PC-9 (cell line): Measurements from ENCODE around the gene TBL2. TPM values are rescaled to one million over a fixed set of nuclear protein-coding genes. Genes with fewer than 3 reads are reported as not detected.
"Not testable (repeated sequence)": the region's sequence is repeated elsewhere in the genome, so short reads cannot be mapped to it uniquely, and the experiment has no call there.

Experiments
- BruUV-seq: library from RNA; stranded (reverse); fragments of 400-500 nt; replicated peaks from 2 replicates; lab custom pipeline; 2021; lab: Mats Ljungman, UMichigan
- CTCF ChIA-PET: fragments of 300-600 bp; sonication (Branson Sonifier 250); formaldehyde crosslinking; loops from one replicate; lab custom pipeline; 2022; ENCODE audit warnings: antibody characterized with exemption; lab: Charles Lee
- POLR2A ChIA-PET: fragments of 300-600 bp; sonication (Branson Sonifier 250); formaldehyde crosslinking; loops from one replicate; lab custom pipeline; 2022; ENCODE audit warnings: antibody characterized with exemption; ENCODE audit not compliant: unreplicated experiment; lab: Charles Lee
- DNase-seq, 2 experiments: peaks; one replicate each; pipeline versions ENCODE4 v3.0.0 to v3.0.0-alpha.2; 2015 to 2022; ENCODE audit warnings: mixed read lengths in 1 of 2
- H2AFZ ChIP-seq: fragments of 200-600 bp; sonication (generic); 2 replicates; pipeline ENCODE4 v1.8.1; 2017; ENCODE audit warnings: antibody characterized with exemption
- H3F3A ChIP-seq: fragments of 200-600 bp; sonication (generic); 2 replicates; pipeline ENCODE4 v1.8.1; 2017; ENCODE audit warnings: antibody characterized with exemption, mild to moderate bottlenecking, low read depth; ENCODE audit not compliant: insufficient read depth
- H3K27ac ChIP-seq: fragments of 200-600 bp; sonication (generic); 2 replicates; pipeline ENCODE4 v1.6.1; 2016; ENCODE audit warnings: mixed run types
- H3K27me3 ChIP-seq: fragments of 200-600 bp; sonication (generic); 2 replicates; pipeline ENCODE4 v1.6.1; 2016; ENCODE audit warnings: low read depth, mixed run types; ENCODE audit not compliant: insufficient read depth
- H3K36me3 ChIP-seq: fragments of 200-600 bp; sonication (generic); 2 replicates; pipeline ENCODE4 v1.6.1; 2016; ENCODE audit warnings: low read depth, mixed run types
- H3K4me1 ChIP-seq: fragments of 200-600 bp; sonication (generic); replicated peaks from 2 replicates; pipeline ENCODE4 v1.6.1; 2016; ENCODE audit warnings: mixed run types; ENCODE audit not compliant: insufficient read depth
- H3K4me2 ChIP-seq: fragments of 200-600 bp; sonication (generic); 2 replicates; pipeline ENCODE4 v1.6.1; 2017; ENCODE audit warnings: mixed run types
- H3K4me3 ChIP-seq: fragments of 200-600 bp; sonication (generic); 2 replicates; pipeline ENCODE4 v1.6.1; 2016; ENCODE audit warnings: mixed run types
- H3K79me2 ChIP-seq: fragments of 200-600 bp; sonication (generic); 2 replicates; pipeline ENCODE4 v1.6.1; 2017; ENCODE audit warnings: low read depth, mixed run types
- H3K9me2 ChIP-seq: fragments of 200-600 bp; sonication (generic); 2 replicates; pipeline ENCODE4 v1.8.1; 2017; ENCODE audit warnings: mild to moderate bottlenecking; ENCODE audit not compliant: insufficient read depth
- H3K9me3 ChIP-seq: fragments of 200-600 bp; sonication (generic); 2 replicates; pipeline ENCODE4 v1.8.1; 2016; ENCODE audit warnings: low read depth; ENCODE audit not compliant: insufficient read depth
- H4K20me1 ChIP-seq: fragments of 200-600 bp; sonication (generic); 2 replicates; pipeline ENCODE4 v1.8.1; 2017; ENCODE audit not compliant: insufficient read depth
- CTCF ChIP-seq: fragments of 200-600 bp; sonication (generic); conservative IDR thresholded peaks from 2 replicates; pipeline ENCODE4 v1.6.1; 2017; ENCODE audit warnings: mixed run types, antibody characterized with exemption, mild to moderate bottlenecking, moderate library complexity
- EZH2 ChIP-seq: fragments of 200-600 bp; sonication (generic); IDR thresholded peaks from 2 replicates; pipeline ENCODE4 v1.8.0; 2017; ENCODE audit warnings: antibody characterized with exemption, low read depth
- intact Hi-C: fragments of 100-400 bp; cut with micrococcal nuclease; formaldehyde crosslinking; loops from one replicate; pipeline ENCODE4 v1.10.0; 2022; ENCODE audit not compliant: unreplicated experiment
- total RNA-seq: library from RNA; stranded (reverse); gene quantifications from 2 replicates; pipeline ENCODE4 v1.2.3, GENCODE V29; 2021

Gene TBL2
- total RNA-seq, 1 experiment from 2014 or later = 49.2 TPM

- H3K4me3 ChIP-seq = no peak overlapping the region; the same call in 1 of the 2 replicates
- intact Hi-C loops = no loop called here
- no peaks in the 10 kb centered on the region for H4K20me1 ChIP-seq
- H3K9me3 ChIP-seq = no peaks in the 10 kb centered on the region
- H3K36me3 ChIP-seq = no peaks in the 10 kb centered on the region
- no peaks in the 10 kb centered on the region for H3F3A ChIP-seq
- CTCF ChIA-PET = no interaction called here
- no peak for DNase-seq
- POLR2A ChIA-PET = interaction anchor here (0.6 kb wide), 1 partner anchor 22 kb away, joined by 5 read pairs; no protein-coding TSS in a partner anchor
- H3K4me1 ChIP-seq = no peaks in the 10 kb centered on the region
- TF ChIP-seq EZH2 (no peak), CTCF (no peak)
- no peak overlapping the region for H3K27ac ChIP-seq
- BruUV-seq = TSS peak; percentile 69
- H3K9me2 ChIP-seq = no peaks in the 10 kb centered on the region
- H3K27me3 ChIP-seq = no peaks in the 10 kb centered on the region
- H2AFZ ChIP-seq = no peak overlapping the region
- H3K4me2 ChIP-seq = peak overlapping the region; percentile 92
- no peaks in the 10 kb centered on the region for H3K79me2 ChIP-seq
Observed at GRCh38 chr7:73622909-73623797, 44.8 kb upstream of the TBL2 start.

- Histone ChIP-seq H3K9me3 (no peaks in the 10 kb centered on the region), H3K79me2 (no peaks in the 10 kb centered on the region), H3K27me3 (no peaks in the 10 kb centered on the region), H2AFZ (no peak overlapping the region), H3K9me2 (no peaks in the 10 kb centered on the region), H3K4me1 (no peaks in the 10 kb centered on the region), H3K4me2 (no peak overlapping the region), H3K4me3 (no peak overlapping the region), H4K20me1 (no peaks in the 10 kb centered on the region), H3F3A (no peaks in the 10 kb centered on the region), H3K27ac (no peak overlapping the region), H3K36me3 (no peaks in the 10 kb centered on the region)
- BruUV-seq = no TSS peak
- ChIA-PET POLR2A (interaction anchor here (0.6 to 0.7 kb wide), 2 partner anchors 23 to 112 kb away, joined by 5 to 36 read pairs; no protein-coding TSS in a partner anchor), CTCF (no interaction called here)
- intact Hi-C loops = no loop called here
- TF ChIP-seq EZH2 (no peak), CTCF (no peak)
- DNase-seq = no peak
Observed at GRCh38 chr7:73622527-73622908, 44.1 kb upstream of the TBL2 start.

- intact Hi-C loops = no loop called here
- H4K20me1 ChIP-seq = no peaks in the 10 kb centered on the region
- BruUV-seq = no TSS peak
- TF ChIP-seq EZH2 (no peak), CTCF (no peak)
- no peaks in the 10 kb centered on the region for H3K9me3 ChIP-seq
- H3K9me2 ChIP-seq = no peaks in the 10 kb centered on the region
- no peak overlapping the region for H3K4me2 ChIP-seq
- no peak overlapping the region for H3K27ac ChIP-seq
- H3K27me3 ChIP-seq = no peaks in the 10 kb centered on the region
- H3K36me3 ChIP-seq = no peaks in the 10 kb centered on the region
- H3K79me2 ChIP-seq = no peaks in the 10 kb centered on the region
- H2AFZ ChIP-seq = no peak overlapping the region
- H3K4me1 ChIP-seq = no peaks in the 10 kb centered on the region
- POLR2A ChIA-PET = interaction anchor here (0.5 to 0.7 kb wide), 3 partner anchors 9 to 321 kb away, joined by 4 to 36 read pairs (median 6); no protein-coding TSS in a partner anchor
- CTCF ChIA-PET = no interaction called here
- no peaks in the 10 kb centered on the region for H3F3A ChIP-seq
- no peak overlapping the region for H3K4me3 ChIP-seq
- DNase-seq = no peak
Observed at GRCh38 chr7:73621168-73622063, 43.0 kb upstream of the TBL2 start.

GRCh38 chr7:73619394-73619793, 41.0 kb upstream of the TBL2 start:
- H3K4me2 ChIP-seq, H3F3A ChIP-seq, H2AFZ ChIP-seq, BruUV-seq, intact Hi-C loops, DNase-seq, H3K27ac ChIP-seq, H3K27me3 ChIP-seq, H4K20me1 ChIP-seq, H3K79me2 ChIP-seq, H3K9me2 ChIP-seq, H3K4me3 ChIP-seq, H3K9me3 ChIP-seq, H3K36me3 ChIP-seq, H3K4me1 ChIP-seq: not testable (repeated sequence)
- ChIA-PET CTCF (interaction anchor here (0.5 to 0.6 kb wide), 2 partner anchors 13 to 832 kb away, joined by 3 to 5 read pairs; no protein-coding TSS in a partner anchor), POLR2A (interaction anchor here (0.7 kb wide), 1 partner anchor 10 kb away, joined by 4 read pairs; no protein-coding TSS in a partner anchor)
